ENCODE measurements around the gene SARS1. TPM values are rescaled to one million over a fixed set of nuclear protein-coding genes. Genes with fewer than 3 reads are reported as not detected.
A peak's percentile ranks its signal among the peaks of the same experiment; 100 is the strongest.

SARS1 gene
- total and polyA plus RNA-seq, 2 of the 13 experiments (the other 11 are each of a cell fraction or from before 2014, with no cell fraction given), result 103 to 134 TPM

GRCh38 chr1:109274533-109275476 is 61.1 kb downstream of the SARS1 start (continued):
- TF ChIP-seq ZNF710 (CRISPR knock-in tag; IDR thresholded peaks at IDR 0.05; ENCODE audit: borderline replicate concordance), result no peak
- no peak for TF ChIP-seq ZNF354B (CRISPR knock-in tag; IDR thresholded peaks at IDR 0.05)
- TF ChIP-seq ZUFSP (CRISPR knock-in tag; IDR thresholded peaks at IDR 0.05; ENCODE audit: borderline replicate concordance), result no peak
- no peak for TF ChIP-seq ZNF546 (CRISPR knock-in tag; conservative IDR thresholded peaks at IDR 0.05)
- 0 out of 2 replicates have a peak, but pooled peaks have one; percentile 67 for TF ChIP-seq PBX3 (CRISPR knock-in tag; IDR thresholded peaks at IDR 0.05; ENCODE audit: borderline replicate concordance)
- no peak for TF ChIP-seq MAFG (CRISPR knock-in tag; IDR thresholded peaks at IDR 0.05)
- TF ChIP-seq TCF7L2 (IDR thresholded peaks at IDR 0.05; ENCODE audit: low read depth, low read length), result no peak
- TF ChIP-seq ZSCAN5A (CRISPR knock-in tag; IDR thresholded peaks at IDR 0.05; ENCODE audit: borderline replicate concordance), result no peak
- 0 out of 2 replicates have a peak, but pooled peaks have one; percentile 20 for TF ChIP-seq ETV5 (CRISPR knock-in tag; IDR thresholded peaks at IDR 0.05; ENCODE audit: borderline replicate concordance)
- no peak; the same call in 1 of the 2 replicates for TF ChIP-seq ZNF331 (CRISPR knock-in tag; IDR thresholded peaks at IDR 0.05)
- no peak for TF ChIP-seq ZNF670 (CRISPR knock-in tag; IDR thresholded peaks at IDR 0.05; ENCODE audit: borderline replicate concordance)
- no peak for TF ChIP-seq ZKSCAN5 (CRISPR knock-in tag; IDR thresholded peaks at IDR 0.05)
- no peak for TF ChIP-seq ZNF431 (CRISPR knock-in tag; IDR thresholded peaks at IDR 0.05; ENCODE audit: borderline replicate concordance, low read depth)
- peak; percentile 90 for TF ChIP-seq ZNF652 (CRISPR knock-in tag; IDR thresholded peaks at IDR 0.05; ENCODE audit: borderline replicate concordance, low read depth)
- no peak for TF ChIP-seq ZFP1 (CRISPR knock-in tag; IDR thresholded peaks at IDR 0.05)
- no peak for TF ChIP-seq ZNF251 (CRISPR knock-in tag; IDR thresholded peaks at IDR 0.05)
- 0 out of 2 replicates have a peak, but pooled peaks have one; percentile 34 for TF ChIP-seq ZNF543 (CRISPR knock-in tag; IDR thresholded peaks at IDR 0.05)
- no peak for TF ChIP-seq NR3C1 (CRISPR knock-in tag; IDR thresholded peaks at IDR 0.05)
- TF ChIP-seq NFYC (CRISPR knock-in tag; IDR thresholded peaks at IDR 0.05), result peak; percentile 46
- TF ChIP-seq HHEX (CRISPR knock-in tag; IDR thresholded peaks at IDR 0.05), result no peak
- TF ChIP-seq ZNF460 (CRISPR knock-in tag; IDR thresholded peaks at IDR 0.05; ENCODE audit: borderline replicate concordance), result no peak

All from HepG2 (cell line).